GM21381 (cell line): ENCODE results near the gene SCN5A.
A peak's percentile ranks its signal among the peaks of the same experiment; 100 is the strongest.

Source experiments
- ATAC-seq: cut with Tn5 transposase; IDR thresholded peaks from one replicate; pipeline ENCODE4 v1.9.1; 2021; ENCODE audit warnings: mild to moderate bottlenecking, moderate library complexity; ENCODE audit not compliant: unreplicated experiment

SCN5A gene

GRCh38 chr3:38649500-38650247 is at the start of gene SCN5A:
SCN5A (minus strand) TSS chr3:38649687; CDS start chr3:38633307, 16,380 bp downstream.
- ATAC-seq, result peak; percentile 51

- ATAC-seq, result no peak
These were observed 49.3 kb upstream of the SCN5A start for GRCh38 chr3:38698760-38699159.

- no peak for ATAC-seq
These were observed 48.6 kb upstream of the SCN5A start for GRCh38 chr3:38698061-38698460.

DNA sequence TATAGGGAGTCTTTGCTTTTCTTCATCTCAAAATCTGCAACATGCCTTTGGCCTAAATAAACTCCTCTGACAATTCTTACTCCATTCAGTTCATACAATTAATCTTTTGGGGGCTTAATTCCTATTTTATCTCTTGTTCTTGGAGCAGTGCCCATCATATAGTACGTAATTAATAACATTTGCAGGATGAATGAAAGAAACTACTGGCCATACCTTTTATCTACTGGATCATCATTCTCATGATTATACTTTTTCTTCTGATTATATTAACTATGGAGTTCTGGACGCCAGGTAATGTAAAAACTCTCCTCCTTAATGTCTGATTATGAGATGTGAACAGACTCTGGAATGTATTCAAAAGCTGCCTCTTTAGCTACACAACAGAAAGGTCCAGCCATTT is 46.5 kb upstream of the SCN5A start:
- no peak for ATAC-seq

DNA sequence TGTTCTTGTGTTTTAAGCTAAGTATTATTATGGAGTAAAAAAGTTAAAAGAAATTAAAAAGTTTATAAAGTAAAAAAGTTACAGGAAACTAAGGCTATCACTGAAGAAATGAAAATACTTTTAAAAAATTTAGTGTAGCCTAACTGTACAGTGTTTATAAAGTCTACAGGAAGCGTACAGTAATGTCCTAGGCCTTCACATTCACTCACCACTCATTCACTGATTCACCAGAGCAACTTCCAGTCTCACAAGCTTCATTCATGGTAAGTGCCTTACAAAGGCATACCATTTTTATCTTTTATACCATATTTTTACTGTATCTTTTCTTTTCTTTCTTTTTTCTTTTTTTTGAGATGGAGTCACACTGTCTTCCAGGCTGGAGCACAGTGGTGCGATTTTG is 40.7 kb upstream of the SCN5A start:
- no peak for ATAC-seq

GRCh38 chr3:38689774-38690173 is 40.3 kb upstream of the SCN5A start:
- ATAC-seq, result no peak

GRCh38 chr3:38689346-38689745 is 39.9 kb upstream of the SCN5A start:
- ATAC-seq, result no peak

GRCh38 chr3:38687321-38687720 is 37.8 kb upstream of the SCN5A start:
- ATAC-seq, result no peak

DNA sequence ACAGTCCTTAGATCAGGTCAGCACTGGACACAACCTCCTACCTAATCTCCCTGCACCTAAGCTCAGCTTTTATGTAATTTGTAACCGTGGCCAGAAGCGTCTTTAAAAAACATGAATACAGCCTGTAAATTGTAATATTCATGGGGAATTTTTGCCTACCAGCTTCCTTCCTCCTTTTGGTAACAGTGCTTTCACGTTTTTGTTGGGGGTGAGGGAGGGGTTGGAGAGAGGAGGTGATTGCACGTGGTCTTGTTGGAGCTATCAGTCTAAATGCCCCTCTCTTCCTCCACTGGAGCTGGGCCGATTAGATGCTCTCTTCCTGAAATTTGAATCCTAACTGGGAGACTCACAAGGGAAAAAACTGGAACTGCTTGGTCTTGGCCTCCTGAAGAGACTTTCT is 35.1 kb upstream of the SCN5A start:
- ATAC-seq, result no peak

DNA sequence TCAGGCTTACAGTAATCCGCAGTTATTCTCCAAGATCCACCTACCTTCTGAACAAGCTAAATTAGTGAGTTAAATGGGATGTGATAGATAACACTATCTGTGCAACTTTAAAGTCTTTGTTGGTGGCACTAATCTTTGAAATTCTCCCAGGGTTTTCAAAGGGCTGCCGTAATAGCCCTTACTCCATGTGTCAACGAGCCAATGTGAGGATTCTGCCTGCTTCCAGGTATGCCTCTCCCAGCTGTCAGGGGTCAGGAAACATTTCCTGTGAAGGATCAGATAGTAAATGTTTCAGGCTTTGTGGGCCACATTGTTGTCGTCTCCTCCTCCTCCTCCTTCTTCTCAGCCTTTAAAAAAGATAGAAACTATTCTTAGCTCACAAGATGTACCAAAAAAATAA is 20.2 kb upstream of the SCN5A start:
- no peak for ATAC-seq

DNA sequence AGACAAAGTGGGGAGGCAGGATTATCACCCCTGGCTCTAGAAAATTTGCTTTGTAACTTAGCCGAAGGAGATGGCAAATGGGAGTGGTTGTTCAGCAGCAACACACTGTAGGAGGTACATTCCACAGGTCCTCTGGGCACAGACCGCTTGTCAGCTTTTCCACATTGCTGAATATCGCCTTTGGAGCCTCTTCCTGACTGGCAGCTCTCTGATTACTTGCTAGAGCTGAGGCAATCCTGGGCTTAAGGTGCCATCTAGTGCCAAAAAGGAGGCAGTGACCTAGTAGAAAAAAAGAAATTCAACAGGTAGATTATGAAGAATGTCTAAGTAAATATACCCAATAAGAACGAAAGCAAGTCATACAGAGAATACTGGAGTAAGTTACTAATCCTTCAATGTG is 13.1 kb upstream of the SCN5A start:
- no peak for ATAC-seq

GRCh38 chr3:38658841-38659240 is 9.4 kb upstream of the SCN5A start:
- no peak for ATAC-seq

DNA sequence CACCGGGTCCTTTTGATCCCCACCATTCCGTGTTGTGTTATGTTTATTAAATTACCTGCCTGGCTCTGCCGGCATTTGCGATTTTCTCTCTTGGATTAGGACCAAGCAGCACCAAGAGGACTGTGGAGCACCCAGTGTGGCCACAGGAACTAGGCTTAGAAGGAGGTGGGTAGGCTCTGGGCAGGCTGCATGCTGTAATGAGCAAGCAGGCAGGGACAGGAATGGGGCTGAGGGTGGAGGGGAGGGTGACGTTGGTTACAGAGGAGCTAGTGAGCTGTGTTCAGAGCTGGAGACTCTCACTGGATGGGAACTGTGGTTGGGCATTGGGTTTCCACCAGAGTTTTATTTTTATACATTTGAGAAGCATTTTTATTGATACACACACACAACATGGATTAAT is 7.9 kb upstream of the SCN5A start:
- ATAC-seq, result no peak

DNA sequence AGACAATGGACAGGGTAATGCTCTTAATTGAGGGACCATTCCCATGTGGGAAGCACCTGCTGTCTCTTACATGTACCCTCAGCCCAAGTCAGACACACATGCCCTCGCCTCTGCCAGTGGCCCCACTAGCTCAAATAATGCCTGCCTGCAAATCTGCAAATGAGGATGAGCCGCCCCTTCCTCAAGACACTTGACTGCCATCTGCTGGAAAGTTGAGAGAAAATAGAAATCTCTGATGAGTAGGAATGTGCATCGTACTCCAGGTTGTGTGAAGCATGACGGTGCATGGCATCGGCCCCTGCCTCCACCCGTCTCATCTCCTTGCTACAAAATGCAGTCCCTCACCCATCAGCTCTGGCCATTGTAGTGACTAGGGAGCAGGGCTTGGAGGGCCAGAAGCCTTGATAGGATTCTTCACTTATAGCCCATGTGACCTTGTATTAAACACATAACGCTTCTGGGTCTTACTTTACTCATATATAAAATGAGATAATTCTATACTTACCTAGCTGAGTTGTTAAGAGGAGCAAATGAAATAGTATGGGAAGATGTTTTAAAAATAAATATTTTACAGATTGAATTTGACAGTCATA is 6.3 kb upstream of the SCN5A start:
- ATAC-seq, result no peak

- ATAC-seq, result no peak
These were observed 4.4 kb upstream of the SCN5A start for GRCh38 chr3:38653685-38654537.

DNA sequence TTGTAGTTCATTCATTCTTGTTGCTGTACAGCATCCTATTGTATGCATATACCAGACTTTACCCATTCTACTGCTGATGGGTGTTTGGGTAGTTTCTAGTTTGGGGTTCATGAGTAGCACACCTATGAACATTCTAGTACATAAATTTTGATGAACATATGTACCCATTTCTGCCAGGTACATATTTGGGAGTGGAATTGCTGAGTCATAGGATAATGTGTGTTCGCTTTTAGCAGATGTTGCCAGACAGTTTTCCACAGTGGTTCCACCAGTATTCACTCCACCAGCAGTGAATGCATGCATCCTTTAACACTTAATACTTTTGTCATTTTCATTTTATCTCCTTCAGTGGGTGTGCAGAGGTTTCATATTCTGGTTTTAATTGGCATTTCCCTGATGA is 3.4 kb upstream of the SCN5A start:
- no peak for ATAC-seq

GRCh38 chr3:38651153-38651789 is 1.8 kb upstream of the SCN5A start:
- ATAC-seq, result peak; percentile 66

GRCh38 chr3:38650248-38650951 is 913 bp upstream of the SCN5A start:
- no peak for ATAC-seq

DNA sequence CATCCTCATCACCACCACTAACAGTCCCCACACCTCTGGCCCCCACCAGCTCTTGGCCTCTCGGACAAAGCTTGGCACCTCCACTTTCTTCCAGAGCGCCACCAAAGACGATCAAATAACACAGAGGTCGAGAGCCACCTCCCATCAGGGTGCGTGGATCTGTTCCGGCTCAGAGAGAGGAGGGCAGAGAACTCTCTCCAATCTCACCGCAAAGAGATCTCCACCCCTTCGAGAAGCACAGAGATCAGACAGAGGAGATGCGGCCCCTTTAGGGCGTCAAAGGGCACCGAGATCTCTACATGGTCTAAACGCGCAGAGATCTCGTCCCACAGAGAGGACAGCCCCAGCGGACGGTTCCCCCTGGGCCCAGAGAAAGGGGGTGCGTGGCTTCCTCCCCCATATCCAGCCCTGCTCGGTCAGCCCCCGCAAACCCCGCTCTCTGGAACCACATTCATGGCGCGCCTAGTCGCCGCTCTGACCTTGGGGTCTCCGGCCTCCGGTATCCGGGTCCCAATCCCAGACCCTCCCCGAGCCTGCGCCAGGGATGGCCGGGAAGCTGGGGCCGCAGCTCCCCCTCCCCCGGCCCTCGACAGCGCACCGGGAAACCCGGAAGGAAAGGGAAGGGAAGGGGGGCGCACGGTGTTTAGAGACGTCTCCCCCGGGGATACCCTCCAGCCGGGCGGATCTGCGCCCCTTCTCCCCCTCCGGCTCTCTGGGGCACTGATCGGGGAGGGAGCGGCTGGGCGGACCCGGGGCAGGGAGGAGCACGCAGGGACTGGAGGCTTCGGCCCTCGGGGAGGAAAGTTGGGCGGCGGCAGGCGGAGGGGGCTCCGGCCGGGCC is 608 bp downstream of the SCN5A start:
- ATAC-seq, result no peak
